ENCODE data around the gene CCDC30. TPM values are rescaled to one million over a fixed set of nuclear protein-coding genes. Genes with fewer than 3 reads are reported as not detected.

The CCDC30 gene
- total RNA-seq, 4 donors from 2014 or later = 2.7 to 13.3 (median 7.1) TPM

DNA sequence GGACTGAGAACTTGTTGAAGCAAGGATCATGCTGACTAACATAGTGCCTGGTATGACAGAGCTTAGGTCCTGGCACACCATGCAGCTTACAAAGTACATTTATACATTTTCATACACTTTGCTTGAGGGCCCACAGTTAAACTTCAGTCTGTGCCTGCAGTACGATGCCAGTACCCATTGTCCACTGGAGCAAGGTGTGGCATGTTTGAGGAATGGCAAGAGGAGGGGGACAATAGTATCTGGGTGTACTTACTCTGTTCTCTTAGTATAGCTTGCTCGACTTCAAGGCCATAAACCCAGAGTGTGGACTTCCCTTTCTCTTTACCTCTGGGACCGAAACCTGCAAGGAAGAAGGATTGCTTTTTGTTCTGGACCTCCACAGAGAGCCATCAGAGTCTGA, 212.4 kb downstream of the CCDC30 start:
- Histone ChIP-seq H3K9me3 (no peaks in the 10 kb centered on the region), H3K36me3 (peaks cover 0 to 64% (median 9%) of the 10 kb centered on the region in 3 donors), H3K27me3 (no peaks in the 10 kb centered on the region), H3K27ac (no peak overlapping the region), H3K4me3 (no peak overlapping the region), H3K4me1 (peaks cover 0 to 18% (median under 1%) of the 10 kb centered on the region in 4 donors)
- WGBS, 2 donors = 91 to 95% methylated on average over 3 of the region's 3 CpGs
- DNase-seq (ENCODE audit: low spot score in 2 of 2) = no peak
- TF ChIP-seq POLR2A (IDR thresholded peaks at IDR 0.05) (no peak), EP300 (IDR thresholded peaks at IDR 0.05) (no peak)
- TF ChIP-seq, protein P1, sequence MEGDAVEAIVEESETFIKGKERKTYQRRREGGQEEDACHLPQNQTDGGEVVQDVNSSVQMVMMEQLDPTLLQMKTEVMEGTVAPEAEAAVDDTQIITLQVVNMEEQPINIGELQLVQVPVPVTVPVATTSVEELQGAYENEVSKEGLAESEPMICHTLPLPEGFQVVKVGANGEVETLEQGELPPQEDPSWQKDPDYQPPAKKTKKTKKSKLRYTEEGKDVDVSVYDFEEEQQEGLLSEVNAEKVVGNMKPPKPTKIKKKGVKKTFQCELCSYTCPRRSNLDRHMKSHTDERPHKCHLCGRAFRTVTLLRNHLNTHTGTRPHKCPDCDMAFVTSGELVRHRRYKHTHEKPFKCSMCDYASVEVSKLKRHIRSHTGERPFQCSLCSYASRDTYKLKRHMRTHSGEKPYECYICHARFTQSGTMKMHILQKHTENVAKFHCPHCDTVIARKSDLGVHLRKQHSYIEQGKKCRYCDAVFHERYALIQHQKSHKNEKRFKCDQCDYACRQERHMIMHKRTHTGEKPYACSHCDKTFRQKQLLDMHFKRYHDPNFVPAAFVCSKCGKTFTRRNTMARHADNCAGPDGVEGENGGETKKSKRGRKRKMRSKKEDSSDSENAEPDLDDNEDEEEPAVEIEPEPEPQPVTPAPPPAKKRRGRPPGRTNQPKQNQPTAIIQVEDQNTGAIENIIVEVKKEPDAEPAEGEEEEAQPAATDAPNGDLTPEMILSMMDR (IDR thresholded peaks at IDR 0.05) = no peak

DNA sequence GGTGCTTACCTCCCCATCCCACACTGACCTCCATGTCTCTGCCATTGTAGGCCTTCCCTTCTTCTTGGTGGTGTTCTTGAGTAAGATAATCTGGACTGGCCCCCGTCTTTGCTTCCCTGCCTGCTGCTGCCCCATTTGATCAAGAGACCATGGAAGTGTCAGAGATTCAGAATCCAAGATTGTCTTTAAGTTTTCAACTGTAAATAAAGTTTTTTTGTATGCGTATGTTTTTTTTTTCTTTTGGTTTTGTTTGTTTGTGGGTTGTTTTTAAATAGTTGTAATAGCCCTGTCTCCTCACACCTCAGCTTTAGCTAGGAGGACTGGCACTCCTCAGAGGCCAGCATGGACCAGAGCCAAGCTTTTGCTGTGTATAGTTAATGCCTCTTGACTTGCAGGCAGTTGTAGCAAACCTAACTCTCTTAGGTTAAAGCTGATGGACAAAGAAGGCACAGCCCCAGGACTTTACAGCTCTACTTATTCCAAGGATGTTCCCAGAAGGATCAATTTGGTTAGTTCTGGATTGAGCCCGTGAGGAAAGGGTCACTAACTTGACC, 213.5 kb downstream of the CCDC30 start:
- Histone ChIP-seq H3K27ac (no peak overlapping the region), H3K27me3 (no peaks in the 10 kb centered on the region), H3K4me3 (no peak overlapping the region), H3K9me3 (no peaks in the 10 kb centered on the region), H3K4me1 (peaks cover 0 to 27% (median 7%) of the 10 kb centered on the region in 4 donors), H3K36me3 (peaks cover 0 to 54% (median 9%) of the 10 kb centered on the region in 3 donors)
- no peak for DNase-seq (ENCODE audit: low spot score in 2 of 2)
- TF ChIP-seq POLR2A (IDR thresholded peaks at IDR 0.05) = no peak
- TF ChIP-seq EP300 (IDR thresholded peaks at IDR 0.05) = no peak
- TF ChIP-seq, protein P1 (IDR thresholded peaks at IDR 0.05) = no peak
- WGBS, 2 donors = 85 to 86% methylated on average over 3 of the region's 3 CpGs

DNA sequence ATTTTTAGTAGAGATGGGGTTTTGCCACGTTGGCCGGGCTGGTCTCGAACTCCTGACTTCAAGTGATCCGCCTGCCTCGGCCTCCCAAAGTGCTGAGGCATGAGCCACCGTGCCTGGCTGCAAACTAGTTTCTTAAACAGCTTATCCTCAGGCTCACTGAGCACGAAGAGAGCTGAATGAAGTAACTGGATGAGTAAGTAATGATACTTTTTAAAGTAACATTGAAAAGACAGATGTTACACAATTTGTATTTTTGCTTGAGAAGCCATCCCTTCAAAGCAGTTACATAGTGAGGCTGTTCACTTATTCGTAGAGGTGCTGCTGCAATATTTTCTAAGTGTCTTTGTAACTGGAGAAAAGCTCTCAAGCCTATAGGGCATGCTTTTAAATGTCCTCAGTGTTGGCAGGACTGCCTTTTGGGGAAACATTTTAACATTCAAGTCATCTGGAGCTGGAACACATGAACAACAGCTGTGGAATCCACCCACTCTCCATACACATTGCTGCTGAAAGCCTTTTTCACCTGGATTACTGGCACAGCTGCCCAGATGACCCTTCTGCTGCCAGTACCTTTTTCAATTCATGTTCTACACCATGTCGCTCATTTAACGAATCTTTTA, 216.4 kb downstream of the CCDC30 start:
- TF ChIP-seq POLR2A (IDR thresholded peaks at IDR 0.05) (no peak), EP300 (IDR thresholded peaks at IDR 0.05) (no peak)
- TF ChIP-seq, protein P1 (IDR thresholded peaks at IDR 0.05) = no peak
- Histone ChIP-seq H3K4me1 (peaks cover 0 to 37% (median 16%) of the 10 kb centered on the region in 4 donors), H3K4me3 (no peak overlapping the region), H3K27me3 (no peaks in the 10 kb centered on the region), H3K36me3 (peaks cover 0 to 27% (median 9%) of the 10 kb centered on the region in 3 donors), H3K27ac (no peak overlapping the region), H3K9me3 (no peaks in the 10 kb centered on the region)
- WGBS, 2 donors = 78 to 85% methylated on average over 10 of the region's 10 CpGs
- DNase-seq (ENCODE audit: low spot score in 2 of 2) = no peak

DNA sequence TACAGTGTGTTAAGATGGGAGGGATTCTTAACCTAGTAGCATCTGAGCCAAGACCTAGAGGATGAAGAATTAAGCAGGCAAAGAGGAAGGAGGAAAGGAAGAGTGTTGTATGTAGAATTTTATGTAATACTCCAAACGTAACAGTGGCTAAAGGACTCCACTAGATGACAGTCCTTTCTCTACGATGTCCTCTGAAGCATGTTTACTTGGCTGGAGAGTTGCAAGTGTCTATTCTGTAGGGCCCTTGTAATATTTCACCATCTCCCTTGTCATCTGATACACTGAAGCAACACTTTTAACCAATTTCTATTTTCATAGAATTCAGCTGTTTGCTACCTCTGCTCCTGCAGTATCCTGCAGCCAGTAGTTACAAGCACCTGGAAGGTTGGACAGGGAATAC, 217.0 kb downstream of the CCDC30 start:
- no peaks in the 10 kb centered on the region for H3K9me3 ChIP-seq
- no peak overlapping the region for H3K4me3 ChIP-seq
- no peaks in the 10 kb centered on the region for H3K27me3 ChIP-seq
- TF ChIP-seq, protein P1 (IDR thresholded peaks at IDR 0.05) = no peak
- TF ChIP-seq POLR2A (IDR thresholded peaks at IDR 0.05) (no peak), EP300 (IDR thresholded peaks at IDR 0.05) (no peak)
- H3K4me1 ChIP-seq = peaks cover 0 to 40% (median 22%) of the 10 kb centered on the region in 4 donors
- peaks cover 0 to 21% (median 7%) of the 10 kb centered on the region in 3 donors for H3K36me3 ChIP-seq
- no peak for DNase-seq (ENCODE audit: low spot score in 2 of 2)
- H3K27ac ChIP-seq = no peak overlapping the region
- 52 to 54% methylated on average over 2 of the region's 2 CpGs for WGBS, 2 donors

DNA sequence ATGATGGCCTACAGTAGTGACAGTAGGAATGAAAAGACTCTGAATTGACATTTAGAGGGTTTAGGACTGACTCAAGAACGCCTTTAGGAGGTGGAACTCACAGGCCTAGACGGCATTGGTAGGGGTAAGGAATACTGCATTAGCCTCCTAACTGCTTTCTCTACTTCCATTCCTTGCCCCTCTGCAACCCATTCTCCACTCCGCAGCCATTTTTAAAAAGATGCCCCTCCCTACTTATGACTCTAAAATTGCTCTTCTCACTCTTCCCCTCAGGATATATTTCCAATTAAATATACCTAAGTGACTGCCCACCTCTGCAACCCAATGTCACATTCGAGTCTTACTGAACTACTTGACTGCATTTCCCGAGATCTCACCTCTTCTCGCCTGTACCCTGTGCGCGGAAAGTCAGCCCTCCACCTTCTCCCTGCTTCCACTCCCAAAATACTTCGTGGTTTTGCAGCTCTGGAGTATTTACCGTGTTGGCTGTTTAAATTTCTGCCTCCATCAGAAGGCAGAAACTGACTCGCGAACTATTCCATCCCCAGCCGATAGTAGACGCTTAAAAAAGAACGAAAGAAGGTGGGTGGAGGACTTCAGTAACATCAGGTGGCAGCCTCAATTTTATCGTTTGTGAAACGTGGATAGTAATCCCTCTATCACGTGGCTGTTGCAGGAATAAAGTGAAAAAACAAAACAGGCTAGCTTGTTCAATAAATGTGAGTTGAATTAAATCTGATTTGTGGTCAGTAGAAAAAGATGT, 218.0 kb downstream of the CCDC30 start:
- no peak for DNase-seq (ENCODE audit: low spot score in 2 of 2)
- peaks cover 0 to 50% (median 32%) of the 10 kb centered on the region in 4 donors for H3K4me1 ChIP-seq
- H3K27me3 ChIP-seq = no peaks in the 10 kb centered on the region
- H3K36me3 ChIP-seq = peaks cover 0 to 10% (median 0%) of the 10 kb centered on the region in 3 donors
- 5 to 6% methylated on average over 18 of the region's 18 CpGs for WGBS, 2 donors
- H3K27ac ChIP-seq = peak overlapping the region; percentile 92 to 98 (median 97)
- H3K4me3 ChIP-seq = peak overlapping the region; percentile 77 to 100 (median 96)
- H3K9me3 ChIP-seq = no peaks in the 10 kb centered on the region
- TF ChIP-seq EP300 (IDR thresholded peaks at IDR 0.05) (no peak), POLR2A (IDR thresholded peaks at IDR 0.05) (no peak)
- TF ChIP-seq, protein P1 (IDR thresholded peaks at IDR 0.05) = no peak
